Esophagus muscularis mucosa (tissue), 4 donors: ENCODE results near the gene GTF2H1. TPM values are rescaled to one million over a fixed set of nuclear protein-coding genes. Genes with fewer than 3 reads are reported as not detected.
"Not testable (repeated sequence)": the region's sequence is repeated elsewhere in the genome, so short reads cannot be mapped to it uniquely, and the experiment has no call there.

Source experiments
- DNase-seq: peaks from one replicate; pipeline ENCODE4 v3.0.0-alpha.2; 2017; ENCODE audit errors: extremely low spot score
- H3K27ac ChIP-seq, 4 donors: fragments of 200-600 bp; sonication (generic); replicated peaks in 1 of 4; 1 replicate in 3 of 4; 2 replicates in 1 of 4; pipeline ENCODE4 v1.5.1; 2016 to 2019; ENCODE audit warnings: mild to moderate bottlenecking in 1 of 4
- H3K27me3 ChIP-seq, 4 donors: fragments of 200-600 bp; sonication (generic); one replicate each; pipeline versions ENCODE4 v1.5.1 to v1.6.0; 2016 to 2019
- H3K36me3 ChIP-seq, 4 donors: fragments of 200-600 bp; sonication (generic); one replicate each; pipeline ENCODE4 v1.5.1; 2016 to 2019
- H3K4me1 ChIP-seq, 4 donors: fragments of 200-600 bp; sonication (generic); one replicate each; pipeline ENCODE4 v1.5.1; 2016 to 2019
- H3K4me3 ChIP-seq, 4 donors: fragments of 200-600 bp; sonication (generic); 1 replicate in 2 of 4; 2 replicates in 2 of 4; pipeline ENCODE4 v1.5.1; 2016 to 2019; ENCODE audit warnings: mild to moderate bottlenecking in 4 of 4, moderate library complexity in 1 of 4
- H3K9me3 ChIP-seq, 4 donors: fragments of 200-600 bp; sonication (generic); 1 replicate in 3 of 4; 2 replicates in 1 of 4; pipeline ENCODE4 v1.5.1; 2016 to 2019
- EP300 ChIP-seq: sonication (generic); formaldehyde crosslinking; IDR thresholded peaks from one replicate; pipeline ENCODE4 v1.6.1; 2017; ENCODE audit warnings: antibody characterized with exemption
- POLR2A ChIP-seq: fragments of 450-650 bp; IDR thresholded peaks from one replicate; pipeline ENCODE4 v1.6.1; 2017; ENCODE audit warnings: antibody characterized with exemption, moderate library complexity, mild to moderate bottlenecking, low read depth
- POLR2AphosphoS5 ChIP-seq, 2 donors: sonication (generic); formaldehyde crosslinking; IDR thresholded peaks; one replicate each; pipeline ENCODE4 v1.6.1; 2017; ENCODE audit warnings: antibody characterized with exemption in 2 of 2
- WGBS: methylation state at CpG from one replicate; pipeline ENCODE4 v1.1.5; 2018; 5-methylcytosine and 5-hydroxymethylcytosine counted together
- intact Hi-C: fragments of 100-400 bp; cut with DNase I; formaldehyde crosslinking; loops from one replicate; pipeline ENCODE4 v1.15.1; 2023
- total RNA-seq, 4 donors: library from RNA; depleted of rRNA; stranded (reverse); fragments of >200 nt; gene quantifications; one replicate each; pipeline versions ENCODE4 v1.1.0 to v1.2.1, GENCODE V29; 2016
- TF ChIP-seq, protein P1 (sequence below), 3 experiments: fragments of 200-600 bp in 2 of 3; fragments of 450-650 bp in 1 of 3; sonication (generic) in 2 of 3; IDR thresholded peaks; one replicate each; pipeline ENCODE4 v1.5.1; 2017 to 2019; ENCODE audit warnings: antibody characterized with exemption in 3 of 3, mild to moderate bottlenecking in 2 of 3, moderate library complexity in 1 of 3

Gene GTF2H1
- total RNA-seq, 4 donors from 2014 or later, result 40.3 to 56.7 (median 48.3) TPM

DNA sequence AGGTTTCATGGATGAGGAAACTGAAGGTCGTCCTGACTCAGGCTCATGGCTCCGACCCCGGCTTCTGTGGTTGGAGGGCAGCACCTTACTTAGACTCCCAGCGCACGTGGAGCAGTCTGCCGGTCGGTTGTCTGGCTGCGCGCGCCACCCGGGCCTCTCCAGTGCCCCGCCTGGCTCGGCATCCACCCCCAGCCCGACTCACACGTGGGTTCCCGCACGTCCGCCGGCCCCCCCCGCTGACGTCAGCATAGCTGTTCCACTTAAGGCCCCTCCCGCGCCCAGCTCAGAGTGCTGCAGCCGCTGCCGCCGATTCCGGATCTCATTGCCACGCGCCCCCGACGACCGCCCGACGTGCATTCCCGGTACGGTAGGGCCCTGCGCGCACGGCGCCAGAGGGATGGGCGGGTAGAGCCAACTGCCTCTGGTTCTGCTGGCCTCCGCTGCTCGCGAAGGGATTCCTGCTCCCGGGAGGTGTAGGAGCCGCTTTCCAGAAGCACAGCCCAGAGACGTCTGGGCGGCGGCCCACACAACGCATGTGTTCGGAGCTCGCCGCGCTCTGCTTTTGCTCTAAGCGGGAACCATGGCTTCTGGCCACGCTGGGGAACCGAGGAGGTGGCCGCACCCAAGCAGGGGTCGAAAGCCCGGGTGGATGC lies 72.0 kb downstream of the GTF2H1 start, which contains the start of gene LDHA:
LDHA (plus strand) TSS at position 289 of the 653 bp plus-strand sequence. CDS start 2,280 bp downstream, outside the sequence.
- intact Hi-C loops, result loop anchor here (2.0 kb wide), 1 partner anchor 72 kb away; the partner anchor contains the start of genes GTF2H1 and HPS5
- H3K4me1 ChIP-seq, result peaks cover 15 to 37% (median 28%) of the 10 kb centered on the region in 4 donors
- H3K4me3 ChIP-seq, result peak within 1 kb of the TSS; percentile 80 to 89 (median 86)
- 1% methylated on average over 26 of the region's 60 CpGs for WGBS
- H3K27ac ChIP-seq, result peak within 1 kb of the TSS; percentile 92 to 97 (median 96)
- H3K9me3 ChIP-seq, result no peaks in the 10 kb centered on the region
- peak; percentile 100 for DNase-seq
- peaks cover 20 to 29% (median 26%) of the 10 kb centered on the region in 4 donors for H3K36me3 ChIP-seq
- TF ChIP-seq, protein P1, sequence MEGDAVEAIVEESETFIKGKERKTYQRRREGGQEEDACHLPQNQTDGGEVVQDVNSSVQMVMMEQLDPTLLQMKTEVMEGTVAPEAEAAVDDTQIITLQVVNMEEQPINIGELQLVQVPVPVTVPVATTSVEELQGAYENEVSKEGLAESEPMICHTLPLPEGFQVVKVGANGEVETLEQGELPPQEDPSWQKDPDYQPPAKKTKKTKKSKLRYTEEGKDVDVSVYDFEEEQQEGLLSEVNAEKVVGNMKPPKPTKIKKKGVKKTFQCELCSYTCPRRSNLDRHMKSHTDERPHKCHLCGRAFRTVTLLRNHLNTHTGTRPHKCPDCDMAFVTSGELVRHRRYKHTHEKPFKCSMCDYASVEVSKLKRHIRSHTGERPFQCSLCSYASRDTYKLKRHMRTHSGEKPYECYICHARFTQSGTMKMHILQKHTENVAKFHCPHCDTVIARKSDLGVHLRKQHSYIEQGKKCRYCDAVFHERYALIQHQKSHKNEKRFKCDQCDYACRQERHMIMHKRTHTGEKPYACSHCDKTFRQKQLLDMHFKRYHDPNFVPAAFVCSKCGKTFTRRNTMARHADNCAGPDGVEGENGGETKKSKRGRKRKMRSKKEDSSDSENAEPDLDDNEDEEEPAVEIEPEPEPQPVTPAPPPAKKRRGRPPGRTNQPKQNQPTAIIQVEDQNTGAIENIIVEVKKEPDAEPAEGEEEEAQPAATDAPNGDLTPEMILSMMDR (IDR thresholded peaks at IDR 0.05), result no peak
- peak; percentile 82 for TF ChIP-seq EP300
- TF ChIP-seq POLR2A, result peak; percentile 99
- peak; percentile 96 to 100 for TF ChIP-seq POLR2AphosphoS5 (IDR thresholded peaks at IDR 0.05)
- H3K27me3 ChIP-seq, result no peaks in the 10 kb centered on the region

DNA sequence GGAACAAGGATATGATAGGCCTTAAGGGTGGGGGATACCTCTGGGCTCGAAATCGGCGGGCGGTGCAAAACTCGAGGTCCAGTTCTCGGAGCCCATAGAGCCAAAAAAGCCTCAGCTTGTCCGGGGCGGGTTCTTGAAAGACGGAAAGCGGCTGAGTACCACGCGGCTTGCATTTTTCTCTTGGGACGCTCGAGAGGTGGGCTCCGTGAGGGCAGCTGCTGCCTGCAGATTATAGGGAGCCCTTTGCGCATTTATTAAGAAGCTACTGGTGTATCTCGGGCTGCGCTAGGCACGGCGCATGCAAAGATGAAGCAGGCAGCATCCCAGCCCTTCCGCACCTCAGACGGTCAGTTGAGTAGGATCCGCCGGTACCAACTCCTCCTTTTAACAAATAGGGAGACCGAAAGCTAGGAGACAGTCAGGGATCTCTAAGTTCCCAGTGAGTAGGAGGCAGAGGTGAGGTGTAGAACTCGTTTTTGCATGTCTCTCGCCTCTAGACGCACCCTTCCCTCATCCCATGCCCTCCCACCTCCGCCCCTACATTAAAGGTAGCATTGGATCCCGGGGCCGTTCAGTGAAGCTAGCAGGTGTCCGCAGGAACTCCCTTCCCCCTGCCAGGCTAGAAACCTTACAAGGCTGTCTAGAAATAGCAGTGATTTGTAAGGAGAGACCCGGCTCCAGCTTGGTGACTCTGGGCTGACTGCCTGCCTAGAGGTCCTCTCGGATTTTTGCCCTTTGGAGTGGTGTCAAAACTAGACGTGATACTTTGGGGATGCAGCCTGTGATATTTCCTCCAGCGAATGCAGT lies 72.8 kb downstream of the GTF2H1 start:
- WGBS, result under 1% methylated on average over 36 of the region's 36 CpGs
- Histone ChIP-seq H3K9me3 (no peaks in the 10 kb centered on the region), H3K27me3 (no peaks in the 10 kb centered on the region), H3K4me1 (peaks cover 15 to 37% (median 28%) of the 10 kb centered on the region in 4 donors), H3K36me3 (peaks cover 27 to 36% (median 33%) of the 10 kb centered on the region in 4 donors), H3K4me3 (peak overlapping the region; percentile 80 to 89 (median 86)), H3K27ac (peak overlapping the region; percentile 92 to 97 (median 96))
- no peak for TF ChIP-seq POLR2A
- TF ChIP-seq, protein P1 (IDR thresholded peaks at IDR 0.05), result no peak
- no peak for TF ChIP-seq POLR2AphosphoS5 (IDR thresholded peaks at IDR 0.05)
- no peak for TF ChIP-seq EP300
- intact Hi-C loops, result loop anchor here (2.0 to 5.0 kb wide), 2 partner anchors 72 to 132 kb away; partner anchors contain the start of genes GTF2H1, HPS5 and TSG101
- DNase-seq, result no peak

DNA sequence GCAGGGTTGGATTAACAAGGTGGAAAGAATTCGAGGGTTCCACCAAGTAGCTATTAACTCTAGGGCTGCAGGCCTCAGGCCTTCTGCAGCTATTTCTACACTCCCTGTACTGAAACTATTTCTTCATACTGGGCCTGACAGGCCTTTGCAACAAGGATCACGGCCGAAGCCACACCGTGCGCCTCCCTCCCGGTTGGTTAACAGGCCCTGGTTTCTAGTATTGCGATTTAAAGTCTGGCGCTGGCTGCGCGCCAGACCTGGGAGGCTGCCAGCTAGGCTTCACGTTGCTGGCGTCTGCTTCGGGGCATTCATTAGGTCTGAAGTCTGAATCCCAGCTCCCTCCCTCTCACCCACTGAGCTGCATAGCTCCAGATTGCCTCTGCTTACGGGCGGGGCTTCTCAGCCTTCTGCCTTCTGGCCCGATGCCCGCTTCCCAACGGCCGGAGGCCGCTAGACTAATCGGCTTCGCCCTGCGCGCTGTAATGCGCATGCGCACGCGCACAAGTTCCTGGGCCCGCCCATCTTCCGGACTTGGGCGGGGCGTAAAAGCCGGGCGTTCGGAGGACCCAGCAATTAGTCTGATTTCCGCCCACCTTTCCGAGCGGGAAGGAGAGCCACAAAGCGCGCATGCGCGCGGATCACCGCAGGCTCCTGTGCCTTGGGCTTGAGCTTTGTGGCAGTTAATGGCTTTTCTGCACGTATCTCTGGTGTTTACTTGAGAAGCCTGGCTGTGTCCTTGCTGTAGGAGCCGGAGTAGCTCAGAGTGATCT lies 73.6 kb downstream of the GTF2H1 start:
- Histone ChIP-seq H3K9me3 (no peaks in the 10 kb centered on the region), H3K27me3 (no peaks in the 10 kb centered on the region), H3K36me3 (peaks cover 35 to 44% (median 41%) of the 10 kb centered on the region in 4 donors), H3K27ac (peak overlapping the region; percentile 92 to 97 (median 96)), H3K4me3 (peak overlapping the region; percentile 80 to 89 (median 86)), H3K4me1 (peaks cover 15 to 37% (median 28%) of the 10 kb centered on the region in 4 donors)
- intact Hi-C loops, result loop anchor here (2.0 to 5.0 kb wide), 2 partner anchors 73 to 131 kb away; partner anchors contain the start of genes GTF2H1, HPS5 and TSG101
- TF ChIP-seq POLR2AphosphoS5 (IDR thresholded peaks at IDR 0.05) (peak; percentile 93 to 98), EP300 (no peak), POLR2A (peak; percentile 10)
- TF ChIP-seq, protein P1 (IDR thresholded peaks at IDR 0.05), result peak in 1 of 3 experiments; percentile 16
- DNase-seq, result peak; percentile 98
- WGBS, result 0% methylated on average over 33 of the region's 46 CpGs

DNA sequence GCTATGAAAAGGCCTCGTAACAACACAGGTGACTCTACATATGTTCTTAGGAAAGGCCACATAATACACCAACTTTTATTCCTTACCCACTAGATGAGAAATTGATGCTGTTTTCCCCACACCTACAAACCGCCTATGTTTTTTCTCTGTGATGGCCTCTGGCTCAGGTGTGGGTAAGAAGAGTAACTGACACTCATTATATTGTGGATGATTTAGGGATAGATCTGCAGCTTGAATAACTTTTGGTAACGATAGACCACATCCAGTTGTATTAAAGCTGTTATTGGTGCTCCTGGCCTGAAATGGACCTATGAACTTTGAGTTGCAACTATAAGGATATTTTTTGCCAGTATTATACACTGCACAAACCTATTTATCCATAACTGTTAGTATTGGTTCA lies 75.6 kb downstream of the GTF2H1 start:
- TF ChIP-seq, protein P1 (IDR thresholded peaks at IDR 0.05), result no peak
- TF ChIP-seq POLR2A, result no peak
- TF ChIP-seq POLR2AphosphoS5 (IDR thresholded peaks at IDR 0.05), result no peak
- no peak for TF ChIP-seq EP300
- no peak for DNase-seq
- H3K36me3 ChIP-seq, result peaks cover 49 to 64% (median 60%) of the 10 kb centered on the region in 4 donors
- intact Hi-C loops, result loop anchor here (5.0 kb wide), 1 partner anchor 129 kb away; the partner anchor contains the start of gene TSG101
- no peaks in the 10 kb centered on the region for H3K9me3 ChIP-seq
- WGBS, result 90% methylated on average over 3 of the region's 3 CpGs
- no peaks in the 10 kb centered on the region for H3K27me3 ChIP-seq
- H3K4me1 ChIP-seq, result peaks cover 15 to 34% (median 28%) of the 10 kb centered on the region in 4 donors
- no peak overlapping the region for H3K27ac ChIP-seq
- H3K4me3 ChIP-seq, result no peak overlapping the region

DNA sequence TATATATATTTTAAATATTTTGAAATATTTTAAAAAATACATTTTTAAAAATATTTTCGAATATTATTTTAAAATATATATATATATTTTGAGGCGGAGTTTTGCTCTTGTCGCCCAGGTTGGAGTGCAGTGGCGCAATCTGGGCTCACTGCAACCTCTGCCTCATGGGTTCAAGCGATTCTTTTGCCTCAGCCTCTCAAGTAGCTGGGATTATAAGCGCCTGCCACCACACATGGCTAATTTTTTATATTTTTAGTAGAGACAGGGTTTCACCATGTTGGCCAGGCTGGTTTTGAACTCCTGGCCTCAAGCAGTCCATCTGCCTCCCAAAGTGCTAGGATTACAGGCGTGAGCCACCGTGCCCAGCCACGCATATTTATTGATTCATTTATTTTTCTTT lies 78.7 kb downstream of the GTF2H1 start:
- not testable (repeated sequence) for H3K27ac ChIP-seq, H3K4me3 ChIP-seq, H3K9me3 ChIP-seq, H3K27me3 ChIP-seq, DNase-seq
- Histone ChIP-seq H3K36me3 (peaks cover 81 to 96% (median 92%) of the 10 kb centered on the region in 4 donors), H3K4me1 (peaks cover 5 to 22% (median 17%) of the 10 kb centered on the region in 4 donors)
- intact Hi-C loops, result loop anchor here (10.0 kb wide), 1 partner anchor 104 kb away; no protein-coding TSS in a partner anchor
- 96% methylated on average over 9 of the region's 9 CpGs for WGBS
